Breast epithelium (tissue), 4 donors: ENCODE results near the gene GLI1. TPM values are rescaled to one million over a fixed set of nuclear protein-coding genes. Genes with fewer than 3 reads are reported as not detected.
A peak's percentile ranks its signal among the peaks of the same experiment; 100 is the strongest.

Source experiments
- DNase-seq, 2 donors: peaks; one replicate each; pipeline ENCODE4 v3.0.0-alpha.2; 2019; ENCODE audit warnings: low spot score in 2 of 2
- H3K27ac ChIP-seq, 2 donors: fragments of 200-600 bp; sonication (generic) in 1 of 2; one replicate each; pipeline ENCODE4 v1.5.1; 2016 to 2019; ENCODE audit warnings: mild to moderate bottlenecking in 1 of 2
- H3K27me3 ChIP-seq, 2 donors: fragments of 200-600 bp; sonication (generic) in 1 of 2; one replicate each; pipeline versions ENCODE4 v1.5.1 to v1.6.0; 2017 to 2019; ENCODE audit warnings: control low read depth in 1 of 2, mild to moderate bottlenecking in 1 of 2
- H3K36me3 ChIP-seq: fragments of 200-600 bp; one replicate; pipeline ENCODE4 v1.5.1; 2019
- H3K4me1 ChIP-seq, 2 donors: fragments of 200-600 bp; sonication (generic); one replicate each; pipeline ENCODE4 v1.5.1; 2016 to 2019; ENCODE audit warnings: control low read depth in 1 of 2
- H3K4me3 ChIP-seq, 3 donors: fragments of 200-600 bp; sonication (generic); 1 replicate in 2 of 3; 2 replicates in 1 of 3; pipeline ENCODE4 v1.5.1; 2016 to 2019; ENCODE audit warnings: mild to moderate bottlenecking in 3 of 3, moderate library complexity in 2 of 3
- H3K9me3 ChIP-seq, 2 donors: fragments of 200-600 bp; sonication (generic) in 1 of 2; one replicate each; pipeline ENCODE4 v1.5.1; 2016 to 2019; ENCODE audit warnings: control low read depth in 1 of 2
- POLR2A ChIP-seq: fragments of 450-650 bp; IDR thresholded peaks from one replicate; pipeline ENCODE4 v1.6.1; 2016; ENCODE audit warnings: antibody characterized with exemption, mild to moderate bottlenecking, moderate library complexity
- POLR2AphosphoS5 ChIP-seq, 3 donors: sonication (generic); formaldehyde crosslinking; IDR thresholded peaks; one replicate each; pipeline ENCODE4 v1.6.1; 2017; ENCODE audit warnings: antibody characterized with exemption in 3 of 3
- intact Hi-C: fragments of 100-400 bp; cut with DNase I; formaldehyde crosslinking; loops from one replicate; pipeline ENCODE4 v1.15.1; 2023; ENCODE audit warnings: low total_unique reads
- total RNA-seq, 3 donors: library from RNA; depleted of rRNA; stranded (reverse); fragments of >200 nt; gene quantifications; one replicate each; pipeline ENCODE4 v1.1.0, GENCODE V29; 2016
- TF ChIP-seq, protein P1 (sequence below), 3 donors: fragments of 450-650 bp; IDR thresholded peaks; one replicate each; pipeline ENCODE4 v1.5.1; 2016 to 2017; ENCODE audit warnings: antibody characterized with exemption in 3 of 3, mild to moderate bottlenecking in 3 of 3, moderate library complexity in 3 of 3

GLI1 gene
- total RNA-seq, 3 donors from 2014 or later: 0.66 to 2.1 (median 1.2) TPM

DNA sequence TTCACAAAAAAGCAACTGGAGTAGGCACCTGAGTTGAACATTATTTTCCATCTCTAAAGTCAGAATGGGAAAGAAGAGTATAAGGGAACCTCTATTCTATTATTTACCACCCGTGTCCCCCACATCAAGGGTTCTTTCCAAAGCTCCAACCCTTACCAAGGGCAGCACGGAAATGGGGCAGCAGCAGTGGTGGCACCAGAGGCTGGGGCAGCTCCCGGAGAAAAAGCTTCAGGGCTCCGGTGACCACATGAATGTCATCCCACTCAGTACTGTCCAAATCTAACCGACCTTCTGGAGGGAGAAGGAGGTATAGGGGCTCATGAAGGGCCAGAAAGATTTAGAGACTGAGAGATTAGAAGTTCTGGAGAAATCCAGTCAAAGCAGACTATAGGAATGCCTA is 14.3 kb downstream of the GLI1 start:
- DNase-seq: no peak
- Histone ChIP-seq H3K27me3 (peaks cover 0 to 33% of the 10 kb centered on the region in 2 donors), H3K4me1 (peaks cover 0 to 15% of the 10 kb centered on the region in 2 donors), H3K4me3 (no peak overlapping the region), H3K9me3 (no peaks in the 10 kb centered on the region), H3K36me3 (no peaks in the 10 kb centered on the region), H3K27ac (no peak overlapping the region)
- intact Hi-C loops: no loop called here
- TF ChIP-seq POLR2A (no peak), POLR2AphosphoS5 (IDR thresholded peaks at IDR 0.05) (no peak)
- TF ChIP-seq, protein P1, sequence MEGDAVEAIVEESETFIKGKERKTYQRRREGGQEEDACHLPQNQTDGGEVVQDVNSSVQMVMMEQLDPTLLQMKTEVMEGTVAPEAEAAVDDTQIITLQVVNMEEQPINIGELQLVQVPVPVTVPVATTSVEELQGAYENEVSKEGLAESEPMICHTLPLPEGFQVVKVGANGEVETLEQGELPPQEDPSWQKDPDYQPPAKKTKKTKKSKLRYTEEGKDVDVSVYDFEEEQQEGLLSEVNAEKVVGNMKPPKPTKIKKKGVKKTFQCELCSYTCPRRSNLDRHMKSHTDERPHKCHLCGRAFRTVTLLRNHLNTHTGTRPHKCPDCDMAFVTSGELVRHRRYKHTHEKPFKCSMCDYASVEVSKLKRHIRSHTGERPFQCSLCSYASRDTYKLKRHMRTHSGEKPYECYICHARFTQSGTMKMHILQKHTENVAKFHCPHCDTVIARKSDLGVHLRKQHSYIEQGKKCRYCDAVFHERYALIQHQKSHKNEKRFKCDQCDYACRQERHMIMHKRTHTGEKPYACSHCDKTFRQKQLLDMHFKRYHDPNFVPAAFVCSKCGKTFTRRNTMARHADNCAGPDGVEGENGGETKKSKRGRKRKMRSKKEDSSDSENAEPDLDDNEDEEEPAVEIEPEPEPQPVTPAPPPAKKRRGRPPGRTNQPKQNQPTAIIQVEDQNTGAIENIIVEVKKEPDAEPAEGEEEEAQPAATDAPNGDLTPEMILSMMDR (IDR thresholded peaks at IDR 0.05): no peak

DNA sequence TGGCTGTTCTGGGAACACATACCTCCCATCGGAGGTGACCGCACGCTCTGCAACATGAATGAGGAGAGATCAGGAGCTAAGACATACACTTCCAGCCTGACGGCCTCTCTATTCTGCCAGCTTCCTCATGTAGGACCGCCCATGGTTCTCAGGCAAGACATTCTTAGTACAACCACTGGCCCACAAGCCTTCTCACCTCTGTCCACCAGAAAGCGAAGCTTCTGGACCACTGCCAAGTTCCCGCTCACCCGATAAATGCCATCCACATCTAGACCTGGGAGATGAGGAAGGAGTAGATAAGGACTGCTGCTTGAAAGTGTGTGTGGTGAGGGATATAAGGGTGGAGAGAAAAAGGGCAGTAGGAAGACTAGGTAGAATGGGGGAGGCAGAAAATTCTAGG is 14.8 kb downstream of the GLI1 start:
- TF ChIP-seq POLR2A (no peak), POLR2AphosphoS5 (IDR thresholded peaks at IDR 0.05) (no peak)
- TF ChIP-seq, protein P1 (IDR thresholded peaks at IDR 0.05): no peak
- intact Hi-C loops: no loop called here
- Histone ChIP-seq H3K27ac (no peak overlapping the region), H3K9me3 (no peaks in the 10 kb centered on the region), H3K4me1 (peaks cover 0 to 15% of the 10 kb centered on the region in 2 donors), H3K27me3 (peaks cover 0 to 33% of the 10 kb centered on the region in 2 donors), H3K36me3 (no peaks in the 10 kb centered on the region), H3K4me3 (no peak overlapping the region)
- no peak for DNase-seq

GRCh38 chr12:57474862-57475261 is 15.3 kb downstream of the GLI1 start:
- TF ChIP-seq POLR2AphosphoS5 (IDR thresholded peaks at IDR 0.05) (no peak), POLR2A (no peak)
- TF ChIP-seq, protein P1 (IDR thresholded peaks at IDR 0.05): no peak
- intact Hi-C loops: no loop called here
- Histone ChIP-seq H3K27me3 (peaks cover 0 to 33% of the 10 kb centered on the region in 2 donors), H3K9me3 (no peaks in the 10 kb centered on the region), H3K4me1 (peaks cover 0 to 15% of the 10 kb centered on the region in 2 donors), H3K27ac (no peak overlapping the region), H3K4me3 (peak overlapping the region in 2 of 3 donors; percentile 51 to 66), H3K36me3 (no peaks in the 10 kb centered on the region)
- no peak for DNase-seq

DNA sequence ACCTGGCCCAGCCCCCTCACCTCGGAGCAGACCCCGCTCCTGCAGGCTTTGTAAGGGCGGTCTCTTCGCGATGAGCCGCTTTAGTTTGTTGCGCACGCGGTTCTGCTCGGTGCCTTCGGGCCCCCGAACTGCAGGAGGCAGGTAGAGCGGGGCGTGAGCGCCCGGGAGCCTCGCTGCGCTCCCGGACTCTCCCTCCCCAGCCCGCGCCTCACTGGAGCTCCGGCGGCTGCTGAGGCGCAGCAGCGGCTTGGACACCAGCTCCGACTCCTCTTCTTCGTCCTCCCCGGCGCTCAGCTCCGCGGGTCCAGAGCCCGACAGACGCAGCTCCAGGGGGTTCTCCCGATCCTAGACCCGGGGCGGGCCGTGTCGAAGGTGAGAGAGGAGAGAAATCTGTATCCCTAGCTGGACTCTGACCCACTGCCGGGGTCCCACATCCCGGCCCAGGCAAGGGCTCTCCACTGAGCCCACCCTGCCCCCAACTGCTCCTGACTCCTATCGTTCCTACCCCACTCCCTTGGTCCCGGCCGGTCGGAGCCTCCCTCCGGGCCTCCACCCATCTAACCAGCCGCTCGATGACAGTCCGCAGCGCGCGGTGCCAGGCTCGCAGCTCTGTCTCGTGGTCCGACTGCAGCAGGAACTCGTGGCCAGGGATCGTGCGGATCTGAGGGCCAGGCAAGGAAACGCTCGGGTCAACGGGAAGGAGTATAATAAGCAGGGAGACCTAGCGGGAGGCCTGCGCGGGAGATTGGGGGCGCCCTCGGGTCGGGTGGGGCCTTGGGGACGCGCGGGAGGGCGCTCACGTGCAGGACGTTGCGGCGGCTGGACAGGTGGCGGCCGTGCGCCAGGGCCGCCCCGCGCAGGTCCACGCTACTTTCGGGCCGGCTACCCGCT is 15.9 kb downstream of the GLI1 start:
- Histone ChIP-seq H3K9me3 (no peaks in the 10 kb centered on the region), H3K27ac (no peak overlapping the region), H3K36me3 (no peaks in the 10 kb centered on the region), H3K4me1 (peaks cover 0 to 15% of the 10 kb centered on the region in 2 donors), H3K4me3 (peak overlapping the region; percentile 38 to 66 (median 51)), H3K27me3 (peaks cover 0 to 33% of the 10 kb centered on the region in 2 donors)
- intact Hi-C loops: no loop called here
- TF ChIP-seq POLR2A (no peak), POLR2AphosphoS5 (IDR thresholded peaks at IDR 0.05) (no peak)
- TF ChIP-seq, protein P1 (IDR thresholded peaks at IDR 0.05): no peak
- DNase-seq: no peak
